ENCODE data around the gene PPM1N.

GRCh38 chr19:45484273-45484945 lies 13.8 kb upstream of the PPM1N start:
- TF ChIP-seq GATA2 (IDR thresholded peaks at IDR 0.05; ENCODE audit: low read depth, low read length) = no peak
- no peak for TF ChIP-seq GATA3 (IDR thresholded peaks at IDR 0.05; ENCODE audit: low read depth, low read length)

All from SH-SY5Y (cell line).